ENCODE results near the gene FCHSD2. TPM values are rescaled to one million over a fixed set of nuclear protein-coding genes. Genes with fewer than 3 reads are reported as not detected.
"Not testable (repeated sequence)": the region's sequence is repeated elsewhere in the genome, so short reads cannot be mapped to it uniquely, and the experiment has no call there.

FCHSD2 gene
- total RNA-seq, 4 donors from 2014 or later, result 6.7 to 95.7 (median 10.2) TPM

DNA sequence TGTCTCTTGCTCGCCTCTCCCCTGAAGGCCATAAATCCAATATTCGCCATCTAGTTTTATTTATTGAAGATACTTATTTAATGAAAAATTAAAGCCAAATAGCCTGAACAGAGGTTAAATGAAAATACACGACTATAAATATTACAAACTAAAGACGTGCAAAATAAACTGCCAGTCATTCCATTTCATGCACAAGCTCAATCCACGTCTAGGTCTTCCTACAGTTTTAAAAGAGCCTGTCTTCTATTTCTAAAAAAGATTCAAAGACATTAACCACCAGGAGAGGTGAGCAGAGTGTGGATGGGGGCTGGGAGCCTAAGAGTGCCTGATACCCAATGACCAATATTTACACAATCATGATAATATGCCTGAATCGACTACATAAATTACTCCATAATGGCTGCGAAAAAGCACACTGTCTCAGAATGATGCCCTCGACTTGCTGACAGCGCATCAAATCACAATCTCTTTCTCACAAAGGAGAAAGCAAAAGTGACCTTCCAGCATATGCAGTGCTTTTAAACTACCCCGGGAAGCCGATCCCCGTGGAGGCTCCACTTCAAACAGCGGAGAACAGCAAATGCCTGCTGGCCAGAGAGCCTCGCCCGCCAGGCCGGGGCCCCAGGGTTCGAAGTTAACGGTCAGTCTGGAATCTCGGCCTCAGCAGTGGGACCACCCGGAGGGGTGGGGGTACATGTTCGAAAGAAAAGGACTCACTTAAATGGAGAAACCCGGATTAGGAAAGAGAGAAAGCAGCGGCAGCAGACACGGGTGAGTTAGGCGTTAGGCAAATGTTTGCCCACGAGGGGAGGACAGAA, 1.7 kb downstream of the FCHSD2 start:
- no peaks in the 10 kb centered on the region for H3K27me3 ChIP-seq
- H3K36me3 ChIP-seq, result no peaks in the 10 kb centered on the region
- peak overlapping the region; percentile 90 to 99 (median 96) for H3K27ac ChIP-seq
- TF ChIP-seq, protein P1, sequence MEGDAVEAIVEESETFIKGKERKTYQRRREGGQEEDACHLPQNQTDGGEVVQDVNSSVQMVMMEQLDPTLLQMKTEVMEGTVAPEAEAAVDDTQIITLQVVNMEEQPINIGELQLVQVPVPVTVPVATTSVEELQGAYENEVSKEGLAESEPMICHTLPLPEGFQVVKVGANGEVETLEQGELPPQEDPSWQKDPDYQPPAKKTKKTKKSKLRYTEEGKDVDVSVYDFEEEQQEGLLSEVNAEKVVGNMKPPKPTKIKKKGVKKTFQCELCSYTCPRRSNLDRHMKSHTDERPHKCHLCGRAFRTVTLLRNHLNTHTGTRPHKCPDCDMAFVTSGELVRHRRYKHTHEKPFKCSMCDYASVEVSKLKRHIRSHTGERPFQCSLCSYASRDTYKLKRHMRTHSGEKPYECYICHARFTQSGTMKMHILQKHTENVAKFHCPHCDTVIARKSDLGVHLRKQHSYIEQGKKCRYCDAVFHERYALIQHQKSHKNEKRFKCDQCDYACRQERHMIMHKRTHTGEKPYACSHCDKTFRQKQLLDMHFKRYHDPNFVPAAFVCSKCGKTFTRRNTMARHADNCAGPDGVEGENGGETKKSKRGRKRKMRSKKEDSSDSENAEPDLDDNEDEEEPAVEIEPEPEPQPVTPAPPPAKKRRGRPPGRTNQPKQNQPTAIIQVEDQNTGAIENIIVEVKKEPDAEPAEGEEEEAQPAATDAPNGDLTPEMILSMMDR (IDR thresholded peaks at IDR 0.05), result no peak
- TF ChIP-seq POLR2A (IDR thresholded peaks at IDR 0.05), result no peak
- peak in 2 of 3 donors; percentile 35 to 57 for DNase-seq
- H3K9me3 ChIP-seq, result no peaks in the 10 kb centered on the region
- H3K4me3 ChIP-seq, result peak overlapping the region; percentile 82 to 94 (median 88)
- H3K4me1 ChIP-seq, result peaks cover 0 to 35% (median 11%) of the 10 kb centered on the region in 4 donors

DNA sequence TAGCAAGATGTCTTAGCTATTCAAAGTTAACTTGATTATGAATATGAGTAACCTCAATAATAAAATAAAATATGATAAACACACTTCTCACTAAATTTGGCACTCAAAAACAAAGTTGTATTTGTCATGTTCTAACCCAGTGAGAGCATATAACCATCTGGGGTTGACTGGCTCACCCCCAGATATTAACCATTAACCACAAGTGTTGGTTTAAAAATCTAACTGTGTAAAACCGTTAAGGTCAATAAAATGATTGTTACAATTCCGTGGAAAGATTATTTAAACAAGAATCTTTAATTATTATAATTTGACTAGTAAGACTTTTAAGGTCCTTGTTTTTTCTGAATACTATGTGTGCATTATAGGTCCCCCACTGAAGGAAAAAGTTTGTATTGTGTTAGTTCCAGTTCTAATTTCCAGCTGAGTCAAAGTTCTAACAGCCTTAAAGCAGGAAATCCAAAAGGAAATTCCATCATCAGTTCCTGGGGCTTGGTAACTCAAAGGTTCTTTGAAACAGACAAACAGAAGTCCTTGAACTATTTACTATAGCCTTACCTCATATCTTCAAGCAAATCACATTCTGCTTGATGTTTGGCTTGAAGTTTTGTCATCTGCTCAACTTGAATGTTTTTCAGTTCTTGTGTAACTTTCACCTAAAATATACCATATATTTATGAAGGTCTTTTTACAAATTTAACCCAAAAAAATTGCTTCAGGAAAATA, 2.5 kb downstream of the FCHSD2 start:
- Histone ChIP-seq H3K4me1 (peaks cover 0 to 35% (median 10%) of the 10 kb centered on the region in 4 donors), H3K4me3 (peak overlapping the region in 2 of 4 donors; percentile 89 to 94), H3K36me3 (no peaks in the 10 kb centered on the region), H3K9me3 (no peaks in the 10 kb centered on the region), H3K27me3 (no peaks in the 10 kb centered on the region), H3K27ac (peak overlapping the region in 3 of 4 donors; percentile 90 to 98 (median 94))
- DNase-seq, result no peak
- TF ChIP-seq, protein P1 (IDR thresholded peaks at IDR 0.05), result no peak
- no peak for TF ChIP-seq POLR2A (IDR thresholded peaks at IDR 0.05)

DNA sequence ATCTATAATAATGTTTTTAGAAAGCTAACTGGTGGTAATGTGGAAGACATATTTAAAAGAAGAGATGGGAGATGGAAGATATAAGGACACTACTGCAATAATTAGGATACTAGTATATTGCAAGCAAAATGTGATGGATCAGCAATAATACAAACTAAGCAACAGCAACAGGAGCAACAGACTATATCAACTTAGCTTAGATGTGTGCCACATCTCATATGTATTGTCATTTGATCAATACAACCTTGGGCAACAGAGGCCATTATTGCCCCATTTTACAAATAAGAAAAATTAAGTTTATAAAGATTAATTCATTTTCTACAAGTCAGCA, 4.2 kb downstream of the FCHSD2 start:
- no peaks in the 10 kb centered on the region for H3K27me3 ChIP-seq
- H3K4me3 ChIP-seq, result no peak overlapping the region
- H3K4me1 ChIP-seq, result peaks cover 0 to 24% (median 3%) of the 10 kb centered on the region in 4 donors
- no peaks in the 10 kb centered on the region for H3K36me3 ChIP-seq
- TF ChIP-seq, protein P1 (IDR thresholded peaks at IDR 0.05), result no peak
- no peak for TF ChIP-seq POLR2A (IDR thresholded peaks at IDR 0.05)
- peak overlapping the region in 1 of 4 donors; percentile 0 for H3K27ac ChIP-seq
- H3K9me3 ChIP-seq, result no peaks in the 10 kb centered on the region
- DNase-seq, result no peak

DNA sequence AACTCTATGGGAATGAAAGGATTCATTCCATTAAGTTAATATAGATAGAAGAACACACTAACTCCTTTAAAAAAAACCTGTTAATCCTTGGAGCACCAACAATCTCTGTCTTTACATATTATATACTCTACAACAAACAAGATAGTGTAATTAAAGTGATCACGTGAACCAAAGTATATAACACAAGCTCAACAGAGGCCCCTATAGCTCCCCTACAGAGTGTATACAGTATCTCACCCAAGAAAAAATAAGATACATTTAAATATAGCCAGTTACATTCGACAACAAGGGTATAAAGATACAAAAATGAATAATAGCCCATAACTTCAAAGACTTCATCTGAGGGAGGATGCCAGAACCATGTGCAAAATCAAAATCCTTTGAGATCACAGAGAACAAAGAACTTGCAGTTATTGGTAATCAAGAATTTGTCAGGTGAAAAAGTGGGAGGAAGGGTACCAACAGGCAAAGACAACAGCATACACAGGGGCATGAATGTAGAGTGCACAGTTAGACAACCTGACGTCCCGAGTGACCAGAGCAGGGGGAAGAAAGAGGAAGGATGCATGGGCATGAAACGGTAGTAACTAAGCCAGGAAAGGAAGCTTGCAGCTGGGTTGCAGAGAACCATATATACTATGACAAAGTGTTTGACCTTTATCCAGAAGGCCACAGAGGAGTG, 4.7 kb downstream of the FCHSD2 start:
- Histone ChIP-seq H3K36me3 (no peaks in the 10 kb centered on the region), H3K4me1 (peaks cover 0 to 23% (median 3%) of the 10 kb centered on the region in 4 donors), H3K9me3 (no peaks in the 10 kb centered on the region), H3K27ac (peak overlapping the region in 1 of 4 donors; percentile 0), H3K27me3 (no peaks in the 10 kb centered on the region), H3K4me3 (no peak overlapping the region)
- DNase-seq, result no peak
- TF ChIP-seq, protein P1 (IDR thresholded peaks at IDR 0.05), result peak in 1 of 6 experiments; percentile 1
- no peak for TF ChIP-seq POLR2A (IDR thresholded peaks at IDR 0.05)

DNA sequence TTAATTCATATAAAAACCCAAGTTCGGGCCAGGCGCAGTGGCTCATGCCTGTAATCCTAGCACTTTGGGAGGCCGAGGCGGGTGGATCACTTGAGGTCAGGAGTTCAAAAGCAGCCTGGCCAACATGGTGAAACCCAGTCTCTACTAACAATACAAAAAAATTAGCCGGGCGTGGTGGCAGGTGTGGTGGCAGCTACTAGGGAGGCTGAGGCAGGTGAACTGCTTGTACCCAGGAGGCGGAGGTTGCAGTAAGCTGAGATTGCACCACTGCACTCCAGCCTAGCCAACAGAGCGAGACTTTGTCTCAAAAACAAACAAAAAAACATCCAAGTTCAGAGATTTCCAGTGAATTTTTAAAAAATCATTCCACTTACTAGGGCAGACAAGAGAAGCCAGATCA, 5.4 kb downstream of the FCHSD2 start:
- DNase-seq, result peak in 1 of 3 donors; percentile 39
- H3K9me3 ChIP-seq, H3K27ac ChIP-seq, H3K36me3 ChIP-seq, H3K4me3 ChIP-seq, H3K27me3 ChIP-seq: not testable (repeated sequence)
- H3K4me1 ChIP-seq, result peaks cover 0 to 23% (median 3%) of the 10 kb centered on the region in 4 donors
